ENCODE data around the gene SLC4A8. TPM values are rescaled to one million over a fixed set of nuclear protein-coding genes. Genes with fewer than 3 reads are reported as not detected.

Gene SLC4A8
- total RNA-seq, 2 experiments from 2014 or later: 1.0 to 6.7 TPM

DNA sequence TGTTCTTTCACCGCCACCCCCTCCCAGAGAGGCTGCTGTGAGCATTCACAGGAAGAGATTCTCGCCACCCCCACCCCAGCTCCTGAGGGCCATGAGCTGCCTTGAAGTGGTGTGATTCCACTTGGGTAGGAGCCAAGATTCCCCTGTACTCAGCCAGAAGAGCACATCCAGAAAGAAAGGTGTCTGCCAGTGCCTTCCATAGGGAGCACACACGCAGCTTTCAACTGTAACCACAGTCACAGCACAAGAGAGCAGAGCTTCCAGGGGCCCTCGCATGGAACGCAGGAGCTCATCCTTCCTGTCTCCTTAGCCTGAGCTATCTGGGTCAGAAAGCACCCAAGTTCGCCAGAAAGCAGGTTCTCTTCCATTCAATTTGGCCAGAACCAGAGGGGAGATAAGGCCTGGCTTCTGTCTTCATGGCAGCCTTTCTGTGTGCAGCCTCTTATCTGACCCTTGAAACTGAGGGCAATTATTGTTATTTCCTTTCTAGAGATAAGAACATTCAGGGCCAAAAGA is 99.8 kb downstream of the SLC4A8 start:
- H3K79me2 ChIP-seq (ENCODE audit: insufficient read depth, low read depth, low read length): no peaks in the 10 kb centered on the region
- TF ChIP-seq, protein P1, sequence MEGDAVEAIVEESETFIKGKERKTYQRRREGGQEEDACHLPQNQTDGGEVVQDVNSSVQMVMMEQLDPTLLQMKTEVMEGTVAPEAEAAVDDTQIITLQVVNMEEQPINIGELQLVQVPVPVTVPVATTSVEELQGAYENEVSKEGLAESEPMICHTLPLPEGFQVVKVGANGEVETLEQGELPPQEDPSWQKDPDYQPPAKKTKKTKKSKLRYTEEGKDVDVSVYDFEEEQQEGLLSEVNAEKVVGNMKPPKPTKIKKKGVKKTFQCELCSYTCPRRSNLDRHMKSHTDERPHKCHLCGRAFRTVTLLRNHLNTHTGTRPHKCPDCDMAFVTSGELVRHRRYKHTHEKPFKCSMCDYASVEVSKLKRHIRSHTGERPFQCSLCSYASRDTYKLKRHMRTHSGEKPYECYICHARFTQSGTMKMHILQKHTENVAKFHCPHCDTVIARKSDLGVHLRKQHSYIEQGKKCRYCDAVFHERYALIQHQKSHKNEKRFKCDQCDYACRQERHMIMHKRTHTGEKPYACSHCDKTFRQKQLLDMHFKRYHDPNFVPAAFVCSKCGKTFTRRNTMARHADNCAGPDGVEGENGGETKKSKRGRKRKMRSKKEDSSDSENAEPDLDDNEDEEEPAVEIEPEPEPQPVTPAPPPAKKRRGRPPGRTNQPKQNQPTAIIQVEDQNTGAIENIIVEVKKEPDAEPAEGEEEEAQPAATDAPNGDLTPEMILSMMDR (conservative IDR thresholded peaks at IDR 0.05; ENCODE audit: low read length): no peak
- TF ChIP-seq EZH2phosphoT487 (IDR thresholded peaks at IDR 0.05; ENCODE audit: borderline replicate concordance, low read depth, low read length): no peak
- intact Hi-C loops (cut with micrococcal nuclease; ENCODE audit: unreplicated experiment): no loop called here
- DNase-seq (ENCODE audit: low spot score): no peak
- no peaks in the 10 kb centered on the region for H3K36me3 ChIP-seq (ENCODE audit: insufficient read depth, low read length)
- H3K4me2 ChIP-seq (ENCODE audit: low read length): no peak overlapping the region
- H3K4me3 ChIP-seq (ENCODE audit: low read depth, low read length, poor library complexity, severe bottlenecking): no peak overlapping the region
- CTCF ChIA-PET (ENCODE audit: unreplicated experiment): no interaction called here
- H3K9me2 ChIP-seq (ENCODE audit: insufficient read depth, low read length): no peaks in the 10 kb centered on the region
- no peak overlapping the region for H2AFZ ChIP-seq (ENCODE audit: low read length)
- no peaks in the 10 kb centered on the region for H4K20me1 ChIP-seq (ENCODE audit: insufficient read depth, low read length)
- H3K27ac ChIP-seq (ENCODE audit: low read depth, low read length, poor library complexity, severe bottlenecking): no peak overlapping the region
- POLR2A ChIA-PET: interaction anchor here (0.6 kb wide), 1 partner anchor 85 kb away, joined by 3 read pairs; no protein-coding TSS in a partner anchor
- no TSS peak for BruUV-seq (replicated peaks)
- H3K9me3 ChIP-seq (ENCODE audit: low read length): no peaks in the 10 kb centered on the region
- no peaks in the 10 kb centered on the region for H3K4me1 ChIP-seq (ENCODE audit: insufficient read depth, low read length, poor library complexity, severe bottlenecking)

DNA sequence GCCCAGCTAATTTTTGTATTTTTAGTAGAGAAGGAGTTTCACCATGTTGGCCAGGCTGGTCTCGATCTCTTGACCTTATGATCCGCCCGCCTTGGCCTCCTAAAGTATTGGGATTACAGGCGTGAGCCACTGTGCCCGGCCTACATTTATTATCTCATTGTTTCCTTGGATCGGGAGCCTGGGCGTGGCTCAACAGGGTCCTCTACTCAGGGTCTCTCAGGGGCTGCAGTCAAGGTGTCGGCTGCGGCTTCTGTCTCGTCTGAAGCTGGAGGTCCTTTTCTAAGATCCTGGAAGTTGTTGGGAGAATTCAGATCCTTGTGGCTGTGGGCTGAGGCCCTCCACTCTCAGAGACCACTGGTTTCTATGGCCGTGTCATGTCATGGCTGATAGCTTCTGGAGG is 100.9 kb downstream of the SLC4A8 start:
- POLR2A ChIA-PET: no interaction called here
- Histone ChIP-seq H2AFZ (ENCODE audit: low read length) (no peak overlapping the region), H3K9me3 (ENCODE audit: low read length) (no peaks in the 10 kb centered on the region), H4K20me1 (ENCODE audit: insufficient read depth, low read length) (no peaks in the 10 kb centered on the region), H3K27ac (ENCODE audit: low read depth, low read length, poor library complexity, severe bottlenecking) (no peak overlapping the region), H3K4me2 (ENCODE audit: low read length) (no peak overlapping the region), H3K79me2 (ENCODE audit: insufficient read depth, low read depth, low read length) (no peaks in the 10 kb centered on the region), H3K4me3 (ENCODE audit: low read depth, low read length, poor library complexity, severe bottlenecking) (no peak overlapping the region), H3K4me1 (ENCODE audit: insufficient read depth, low read length, poor library complexity, severe bottlenecking) (no peaks in the 10 kb centered on the region), H3K36me3 (ENCODE audit: insufficient read depth, low read length) (no peaks in the 10 kb centered on the region), H3K9me2 (ENCODE audit: insufficient read depth, low read length) (no peaks in the 10 kb centered on the region)
- CTCF ChIA-PET (ENCODE audit: unreplicated experiment): no interaction called here
- no peak for DNase-seq (ENCODE audit: low spot score)
- no peak for TF ChIP-seq EZH2phosphoT487 (IDR thresholded peaks at IDR 0.05; ENCODE audit: borderline replicate concordance, low read depth, low read length)
- TF ChIP-seq, protein P1 (conservative IDR thresholded peaks at IDR 0.05; ENCODE audit: low read length): no peak
- no TSS peak for BruUV-seq (replicated peaks)
- intact Hi-C loops (cut with micrococcal nuclease; ENCODE audit: unreplicated experiment): no loop called here

DNA sequence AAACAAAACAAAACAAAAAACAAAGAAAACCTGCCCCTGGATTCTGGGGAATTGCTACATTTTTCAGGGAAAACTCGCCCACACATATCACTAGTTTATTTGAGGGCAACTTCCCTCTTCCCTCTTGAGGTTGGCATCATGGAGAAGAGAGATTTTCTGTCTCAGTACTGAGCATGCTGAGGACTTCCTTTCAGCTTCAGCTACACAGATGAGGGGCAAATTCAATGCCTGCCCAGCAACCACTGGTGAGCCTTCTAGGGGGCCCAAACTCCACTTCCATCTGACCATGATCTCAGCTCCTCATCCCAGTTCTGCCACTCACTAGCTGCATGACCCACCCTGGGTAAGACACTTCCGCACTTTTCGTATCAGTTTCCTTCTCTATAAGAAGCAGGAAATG is 103.3 kb downstream of the SLC4A8 start:
- intact Hi-C loops (cut with micrococcal nuclease; ENCODE audit: unreplicated experiment): no loop called here
- Histone ChIP-seq H3K4me1 (ENCODE audit: insufficient read depth, low read length, poor library complexity, severe bottlenecking) (no peaks in the 10 kb centered on the region), H3K9me3 (ENCODE audit: low read length) (no peaks in the 10 kb centered on the region), H2AFZ (ENCODE audit: low read length) (no peak overlapping the region), H3K36me3 (ENCODE audit: insufficient read depth, low read length) (no peaks in the 10 kb centered on the region), H3K4me2 (ENCODE audit: low read length) (no peak overlapping the region), H4K20me1 (ENCODE audit: insufficient read depth, low read length) (no peaks in the 10 kb centered on the region), H3K4me3 (ENCODE audit: low read depth, low read length, poor library complexity, severe bottlenecking) (no peak overlapping the region), H3K27ac (ENCODE audit: low read depth, low read length, poor library complexity, severe bottlenecking) (no peak overlapping the region), H3K9me2 (ENCODE audit: insufficient read depth, low read length) (no peaks in the 10 kb centered on the region), H3K79me2 (ENCODE audit: insufficient read depth, low read depth, low read length) (no peaks in the 10 kb centered on the region)
- no TSS peak for BruUV-seq (replicated peaks)
- ChIA-PET POLR2A (no interaction called here), CTCF (ENCODE audit: unreplicated experiment) (no interaction called here)
- TF ChIP-seq, protein P1 (conservative IDR thresholded peaks at IDR 0.05; ENCODE audit: low read length): no peak
- TF ChIP-seq EZH2phosphoT487 (IDR thresholded peaks at IDR 0.05; ENCODE audit: borderline replicate concordance, low read depth, low read length): no peak
- DNase-seq (ENCODE audit: low spot score): no peak
